HCT116 (cell line): ENCODE measurements around the gene AHRR.
"Not testable (repeated sequence)": the region's sequence is repeated elsewhere in the genome, so short reads cannot be mapped to it uniquely, and the experiment has no call there.

Source experiments
- CEBPB ChIP-seq: IDR thresholded peaks from 2 replicates; pipeline ENCODE4 v1.6.1; 2012; ENCODE audit warnings: low read depth
- POLR2A ChIP-seq: IDR thresholded peaks from 2 replicates; pipeline ENCODE4 v1.7.0; 2011; ENCODE audit warnings: borderline replicate concordance; ENCODE audit not compliant: insufficient read depth, insufficient read length; ENCODE audit errors: extremely low read depth
- POLR2AphosphoS5 ChIP-seq: IDR thresholded peaks from 2 replicates; pipeline ENCODE4 v1.6.1; 2011; ENCODE audit warnings: mild to moderate bottlenecking, low read depth, low read length, moderate library complexity
- YY1 ChIP-seq: IDR thresholded peaks from 2 replicates; pipeline ENCODE4 v1.6.1; 2011; ENCODE audit warnings: low read length, low read depth, moderate library complexity, mild to moderate bottlenecking; ENCODE audit not compliant: insufficient replicate concordance; ENCODE audit errors: extremely low read depth
- ZFX ChIP-seq: fragments of 450-650 bp; IDR thresholded peaks from 2 replicates; pipeline ENCODE4 v1.6.1; 2017
- ZNF274 ChIP-seq: fragments of 200-500 bp; sonication (Bioruptor generic); IDR thresholded peaks from 2 replicates; pipeline ENCODE4 v1.6.1; 2014; ENCODE audit warnings: mild to moderate bottlenecking, low read depth, low read length, inconsistent platforms
- TF ChIP-seq, protein P1 (sequence below), 3 experiments: fragments of 200-600 bp in 1 of 3; sonication (generic) in 1 of 3; IDR thresholded peaks in 2 of 3; conservative IDR thresholded peaks in 1 of 3; 2 replicates each; pipeline ENCODE4 v1.5.1; 2012 to 2017; ENCODE audit warnings: low read depth in 2 of 3, low read length in 2 of 3, antibody characterized with exemption in 1 of 3, borderline replicate concordance in 1 of 3, control low read depth in 1 of 3, mild to moderate bottlenecking in 1 of 3, mixed read lengths in 1 of 3, mixed run types in 1 of 3, moderate library complexity in 1 of 3; ENCODE audit not compliant: insufficient read depth in 1 of 3

DNA sequence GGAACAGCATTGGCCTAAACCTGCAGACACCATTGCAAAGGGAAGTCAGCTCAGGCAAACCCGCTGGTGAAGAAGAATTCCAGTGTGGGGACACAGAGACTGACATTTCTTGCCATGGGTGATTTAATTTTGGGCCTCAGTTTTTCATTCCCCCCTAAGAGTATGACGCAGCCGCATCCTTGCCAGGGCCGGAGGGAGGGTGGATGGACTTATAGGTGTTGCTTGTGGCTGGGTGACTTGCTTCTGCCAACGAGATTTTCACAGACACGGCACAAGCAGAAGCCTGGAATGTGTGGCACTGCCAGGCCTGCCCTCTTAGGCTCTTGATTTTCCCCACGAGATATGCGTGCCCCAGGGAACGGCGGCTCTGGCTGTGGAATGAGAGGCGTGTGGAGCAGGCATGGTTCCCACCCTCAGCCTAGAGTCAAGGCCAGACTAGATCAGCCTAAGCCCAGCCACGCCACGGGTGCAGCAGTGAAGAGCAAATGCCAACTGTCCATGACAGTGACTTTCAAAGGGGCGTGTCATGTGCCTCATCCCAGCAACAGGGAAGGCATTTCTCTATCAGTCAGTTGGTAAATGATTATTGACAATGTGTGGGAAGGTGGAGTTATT, 42.4 kb upstream of the AHRR start:
- not testable (repeated sequence) for TF ChIP-seq POLR2A, ZNF274, YY1, POLR2AphosphoS5, ZFX, CEBPB
- TF ChIP-seq, protein P1, sequence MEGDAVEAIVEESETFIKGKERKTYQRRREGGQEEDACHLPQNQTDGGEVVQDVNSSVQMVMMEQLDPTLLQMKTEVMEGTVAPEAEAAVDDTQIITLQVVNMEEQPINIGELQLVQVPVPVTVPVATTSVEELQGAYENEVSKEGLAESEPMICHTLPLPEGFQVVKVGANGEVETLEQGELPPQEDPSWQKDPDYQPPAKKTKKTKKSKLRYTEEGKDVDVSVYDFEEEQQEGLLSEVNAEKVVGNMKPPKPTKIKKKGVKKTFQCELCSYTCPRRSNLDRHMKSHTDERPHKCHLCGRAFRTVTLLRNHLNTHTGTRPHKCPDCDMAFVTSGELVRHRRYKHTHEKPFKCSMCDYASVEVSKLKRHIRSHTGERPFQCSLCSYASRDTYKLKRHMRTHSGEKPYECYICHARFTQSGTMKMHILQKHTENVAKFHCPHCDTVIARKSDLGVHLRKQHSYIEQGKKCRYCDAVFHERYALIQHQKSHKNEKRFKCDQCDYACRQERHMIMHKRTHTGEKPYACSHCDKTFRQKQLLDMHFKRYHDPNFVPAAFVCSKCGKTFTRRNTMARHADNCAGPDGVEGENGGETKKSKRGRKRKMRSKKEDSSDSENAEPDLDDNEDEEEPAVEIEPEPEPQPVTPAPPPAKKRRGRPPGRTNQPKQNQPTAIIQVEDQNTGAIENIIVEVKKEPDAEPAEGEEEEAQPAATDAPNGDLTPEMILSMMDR (IDR thresholded peaks at IDR 0.05 in 2 of 3, conservative IDR thresholded peaks at IDR 0.05 in 1 of 3; ENCODE audit: borderline replicate concordance in 1 of 3, insufficient read depth in 1 of 3, low read depth in 2 of 3, low read length in 2 of 3) = not testable (repeated sequence)
